SU-DHL-6 (cell line): ENCODE data around the gene IL7R.

Experiments used
- CTCF ChIP-seq: fragments of 200-600 bp; sonication (generic); IDR thresholded peaks from one replicate; pipeline ENCODE4 v1.5.1; 2017; ENCODE audit warnings: antibody characterized with exemption, mild to moderate bottlenecking, low read length, moderate library complexity; ENCODE audit not compliant: insufficient read depth, poor library complexity, severe bottlenecking
- EZH2phosphoT487 ChIP-seq: fragments of 200-600 bp; sonication (generic), shearing (Covaris generic); conservative IDR thresholded peaks from 2 replicates; pipeline ENCODE4 v1.6.1; 2018; ENCODE audit warnings: mild to moderate bottlenecking, antibody characterized with exemption, low read length, moderate library complexity, mixed read lengths

DNA sequence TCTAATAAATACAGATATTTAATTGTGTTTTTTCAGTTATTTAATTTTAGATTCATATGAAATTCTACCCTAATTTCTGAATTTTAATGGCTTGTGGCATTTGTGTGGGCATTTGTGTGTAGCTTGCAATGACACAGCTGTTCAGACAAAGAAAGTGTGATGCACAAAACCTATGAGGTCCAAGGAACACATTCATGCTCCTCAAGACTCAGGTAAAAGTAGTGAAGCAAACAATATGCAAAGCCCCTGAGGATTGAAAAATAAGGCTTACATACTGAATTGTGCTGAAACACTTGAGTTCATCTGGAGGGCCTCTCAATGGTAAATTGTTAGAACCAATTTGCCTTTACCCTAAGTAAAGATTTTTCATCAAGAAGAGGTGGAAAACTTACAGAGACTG is 28.1 kb downstream of the IL7R start:
- no peak for TF ChIP-seq CTCF
- TF ChIP-seq EZH2phosphoT487, result no peak
